Fibroblast of skin of left quadriceps (primary cell): ENCODE measurements around the gene DIO3.
"Not testable (repeated sequence)": the region's sequence is repeated elsewhere in the genome, so short reads cannot be mapped to it uniquely, and the experiment has no call there.

Experiments
- DNase-seq, 2 experiments: peaks; one replicate each; pipeline ENCODE4 v3.0.0-alpha.2; 2013; ENCODE audit warnings: low read depth in 2 of 2

The DIO3 gene

DNA sequence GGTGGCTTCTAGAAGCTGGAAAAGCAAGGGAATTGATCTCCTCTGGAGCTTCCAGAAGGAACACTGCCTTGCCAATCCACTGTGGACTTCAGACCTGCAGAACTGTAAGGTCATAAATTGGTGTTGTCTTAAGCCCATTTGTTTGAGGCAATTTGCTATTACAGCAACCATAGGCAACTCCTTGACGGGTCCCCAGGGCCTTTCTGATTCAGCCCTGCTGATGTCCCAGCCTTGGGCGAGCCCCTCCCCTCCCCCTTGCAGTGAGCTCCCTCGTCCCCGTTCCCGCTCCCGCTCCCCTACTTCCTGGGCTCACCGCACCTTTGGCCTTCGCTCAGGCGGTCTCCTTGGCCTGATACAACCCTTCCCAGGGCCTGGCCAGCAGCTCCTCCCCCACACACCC, 18.9 kb upstream of the DIO3 start:
- no peak for DNase-seq

DNA sequence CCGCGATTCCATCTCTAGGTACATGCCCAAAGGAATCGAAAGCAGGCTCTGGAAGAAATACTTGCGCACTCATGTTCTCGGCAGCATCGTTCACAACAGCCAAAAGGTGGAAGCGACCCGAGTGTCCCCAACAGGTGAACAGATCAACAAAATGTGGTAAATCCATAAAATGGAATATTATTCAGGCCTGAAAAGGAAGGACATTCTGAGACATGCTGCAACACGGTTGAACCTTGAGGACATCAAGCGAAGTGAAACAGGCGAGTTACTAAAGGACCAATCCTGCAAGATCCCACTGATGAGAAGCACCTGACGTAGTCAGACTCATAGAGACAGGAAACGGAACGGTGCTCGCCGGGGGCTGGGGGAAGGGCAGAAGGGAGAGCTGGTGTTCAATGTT, 17.5 kb upstream of the DIO3 start:
- no peak for DNase-seq

GRCh38 chr14:101544550-101544949, 16.7 kb upstream of the DIO3 start:
- no peak for DNase-seq

GRCh38 chr14:101546706-101547105, 14.6 kb upstream of the DIO3 start:
- DNase-seq: no peak

DNA sequence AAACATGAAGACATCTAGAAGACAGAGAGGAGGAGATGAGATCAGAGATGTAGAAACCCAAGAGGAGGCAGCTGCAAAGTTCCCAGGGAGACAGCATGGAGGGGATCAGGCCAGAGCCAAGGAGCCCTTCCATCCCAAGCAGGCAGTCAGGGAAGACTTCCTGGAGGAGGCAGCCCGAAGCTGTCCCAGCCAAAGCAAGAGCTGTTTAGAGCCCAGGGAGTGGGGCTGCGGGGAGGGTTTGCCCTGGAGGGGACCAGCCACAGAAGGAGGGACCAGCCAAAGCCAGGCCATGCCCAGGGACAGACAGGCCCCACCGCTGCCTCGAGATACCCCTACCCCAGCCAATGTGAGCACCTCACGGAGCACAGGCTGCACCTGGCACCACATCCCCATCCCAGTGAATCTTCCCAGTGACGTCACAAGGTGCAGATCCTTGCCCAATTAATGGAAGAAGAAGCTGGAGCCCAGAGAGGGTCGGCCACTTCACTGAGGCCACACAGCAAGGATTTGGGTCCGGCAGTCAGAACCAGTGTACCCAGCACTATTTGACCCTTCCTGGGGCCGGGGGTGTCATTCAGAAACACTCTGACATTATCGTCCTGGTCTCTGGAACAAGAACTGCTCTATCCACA, 14.1 kb upstream of the DIO3 start:
- no peak for DNase-seq

DNA sequence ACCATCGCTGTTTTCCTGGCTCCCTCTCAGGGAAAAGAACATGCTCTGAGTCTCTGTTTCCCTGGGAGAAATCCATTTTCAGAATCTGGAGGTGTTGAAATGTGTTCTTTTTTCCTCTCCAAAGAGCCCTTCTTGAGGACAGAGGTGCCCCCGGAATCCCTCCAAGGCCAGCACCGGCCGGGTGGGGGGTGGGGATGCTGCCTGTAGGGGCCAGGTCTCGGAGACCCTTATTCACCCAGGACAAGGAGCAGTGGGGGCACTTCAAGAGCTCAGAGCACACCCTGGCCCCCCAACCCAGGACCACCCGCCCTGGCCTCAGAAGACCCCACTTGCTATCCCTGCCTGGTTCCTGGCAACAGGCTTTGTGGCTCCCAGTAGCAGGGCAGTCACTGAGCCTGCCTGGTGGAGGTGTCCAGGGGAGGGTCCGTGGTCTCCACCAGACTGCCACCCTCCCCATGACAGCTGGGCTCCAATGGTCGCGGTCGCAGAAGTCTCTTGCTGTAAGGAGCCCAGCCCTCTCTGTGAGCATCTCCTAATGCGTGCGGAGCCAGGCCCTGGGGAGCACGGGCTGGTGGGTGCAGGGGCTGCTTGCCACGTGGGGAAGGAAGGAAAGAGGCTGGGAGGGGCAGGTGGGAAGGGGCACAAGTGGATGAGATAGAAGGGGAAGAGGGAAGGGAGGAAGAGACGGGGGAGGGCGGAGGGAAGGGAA, 13.2 kb upstream of the DIO3 start:
- no peak for DNase-seq

DNA sequence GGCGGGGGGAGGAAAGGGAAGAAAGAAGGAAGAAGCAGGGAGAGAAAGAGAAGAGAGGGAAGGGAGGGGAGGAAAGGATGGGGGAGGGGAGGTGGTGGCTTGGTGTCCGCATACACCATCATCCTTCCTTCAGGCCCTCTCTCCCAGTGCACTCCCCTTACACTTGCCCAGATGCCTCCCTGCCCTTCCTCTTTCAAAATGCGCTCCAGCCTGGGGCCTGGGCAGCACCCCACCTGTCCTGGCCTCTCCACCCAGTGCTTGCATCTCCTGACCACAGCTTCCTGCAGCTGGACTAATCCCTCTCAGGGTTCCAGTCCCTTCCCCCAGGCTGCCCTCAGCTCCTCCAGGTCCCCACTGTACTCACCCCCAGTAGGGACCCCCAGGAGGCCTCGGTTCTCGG, 12.6 kb upstream of the DIO3 start:
- DNase-seq: no peak

DNA sequence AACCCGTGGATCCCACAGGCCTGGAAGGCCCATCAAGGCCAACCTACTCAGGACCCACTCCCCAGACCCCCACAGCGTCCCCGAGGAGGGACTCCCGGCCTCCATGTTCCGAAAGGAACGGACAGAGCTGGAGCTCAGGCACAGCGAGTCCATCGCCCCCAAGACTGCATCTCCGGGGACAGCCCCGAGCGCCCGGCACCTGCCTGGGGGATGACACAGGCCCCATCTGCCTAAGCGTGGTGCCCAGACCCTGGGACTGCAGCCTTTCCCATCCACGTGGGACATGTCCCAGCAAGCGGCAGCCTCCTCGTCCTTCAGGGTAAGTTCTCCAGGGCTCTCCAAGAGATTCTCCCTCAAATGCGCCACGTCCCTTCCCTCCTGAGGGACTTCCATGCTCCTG, 12.1 kb upstream of the DIO3 start:
- DNase-seq: no peak

DNA sequence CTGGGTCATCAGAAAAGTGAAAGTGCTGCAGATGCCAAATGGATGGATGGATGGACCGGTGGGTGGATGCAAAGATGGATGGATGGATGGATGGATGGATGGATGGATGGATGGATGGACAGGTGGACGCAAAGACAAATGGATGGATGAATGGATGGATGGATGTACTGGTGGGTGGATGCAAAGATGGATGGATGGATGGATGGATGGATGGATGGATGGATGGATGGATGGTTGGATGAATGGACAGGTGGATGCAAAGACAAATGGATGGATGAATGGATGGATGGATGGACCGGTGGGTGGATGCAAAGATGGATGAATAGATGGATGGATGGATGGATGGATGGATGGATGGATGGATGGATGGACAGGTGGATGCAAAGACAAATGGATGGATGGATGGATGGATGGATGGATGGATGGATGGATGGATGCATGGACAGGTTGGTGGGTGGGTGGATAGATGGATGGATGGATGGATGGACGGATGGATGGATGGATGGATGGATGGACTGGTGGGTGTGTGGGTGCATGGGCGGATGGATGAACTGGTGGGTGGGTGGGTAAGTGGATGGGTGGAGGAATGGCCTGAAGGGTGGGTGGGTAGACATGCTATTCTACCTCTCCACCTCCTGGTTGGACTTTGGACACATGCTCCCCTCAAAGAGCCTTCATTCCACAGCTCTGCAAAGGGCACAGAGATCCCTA, 10.9 kb upstream of the DIO3 start:
- not testable (repeated sequence) for DNase-seq

GRCh38 chr14:101551729-101552595, 9.3 kb upstream of the DIO3 start:
- no peak for DNase-seq

DNA sequence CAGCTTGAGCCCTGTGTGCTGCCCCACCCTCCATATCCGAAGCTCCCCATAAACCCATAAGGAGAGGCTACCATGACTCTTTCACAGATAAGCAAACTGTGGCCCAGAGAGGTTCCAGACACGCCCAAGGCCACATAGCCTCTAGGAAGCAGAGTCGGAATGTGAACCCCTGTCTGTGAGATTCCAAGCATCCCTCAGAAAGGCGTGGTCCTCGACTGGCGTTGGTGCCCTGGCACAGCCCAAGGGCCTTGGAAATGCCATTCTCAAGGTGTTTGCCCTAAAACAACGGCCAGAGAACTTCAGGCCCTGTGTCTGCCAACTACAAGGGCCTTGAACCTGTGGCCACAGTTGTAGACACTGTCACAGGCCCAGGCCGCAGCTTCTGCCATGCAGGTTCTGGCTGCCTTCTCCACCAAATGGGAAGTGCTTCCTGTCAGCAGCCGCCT, 8.5 kb upstream of the DIO3 start:
- DNase-seq: no peak

DNA sequence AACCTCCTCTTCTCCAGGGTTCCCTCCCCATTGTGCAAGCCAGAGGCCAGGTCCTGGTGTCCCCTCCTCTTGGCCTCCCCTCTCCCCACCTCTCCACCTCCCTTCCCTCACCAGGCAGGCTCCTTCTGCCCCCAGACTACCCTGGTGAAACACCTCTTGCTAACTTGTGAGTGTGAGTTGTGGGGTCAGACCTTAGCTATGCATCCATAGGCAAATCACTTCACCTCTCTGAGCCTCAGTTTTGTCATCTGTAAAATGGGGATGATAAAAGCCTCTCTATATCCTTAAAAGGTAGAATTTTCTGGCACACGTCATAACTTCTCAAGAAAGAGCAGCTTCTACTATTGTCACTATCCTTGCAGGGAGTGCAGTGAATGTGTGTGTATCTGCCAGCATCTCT, 7.9 kb upstream of the DIO3 start:
- no peak for DNase-seq

GRCh38 chr14:101553931-101554330, 7.4 kb upstream of the DIO3 start:
- DNase-seq: no peak

- no peak for DNase-seq
These were observed 6.2 kb upstream of the DIO3 start for GRCh38 chr14:101554991-101555668.

- DNase-seq: not testable (repeated sequence)
These were observed 5.6 kb upstream of the DIO3 start for GRCh38 chr14:101555669-101556043.

DNA sequence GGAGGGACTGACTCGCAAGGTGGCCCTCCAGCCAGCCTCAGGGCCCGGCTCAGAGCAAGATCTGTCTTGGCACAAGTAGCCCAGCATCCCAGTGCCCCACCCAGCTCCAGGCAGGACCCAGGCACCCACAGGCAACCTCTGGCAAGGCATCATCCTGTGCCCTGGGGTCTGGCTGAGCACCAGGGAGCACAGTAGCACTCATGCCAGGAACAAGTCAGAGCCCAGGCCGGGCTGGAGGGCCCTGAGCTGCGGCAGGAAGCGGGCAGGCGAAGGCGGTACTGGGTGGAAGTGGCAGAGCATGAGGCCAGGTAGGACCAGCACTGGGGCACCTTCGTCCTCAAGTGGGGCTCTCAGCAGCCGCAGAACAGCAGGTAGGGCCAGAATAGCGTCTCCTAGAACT, 5.2 kb upstream of the DIO3 start:
- no peak for DNase-seq

DNA sequence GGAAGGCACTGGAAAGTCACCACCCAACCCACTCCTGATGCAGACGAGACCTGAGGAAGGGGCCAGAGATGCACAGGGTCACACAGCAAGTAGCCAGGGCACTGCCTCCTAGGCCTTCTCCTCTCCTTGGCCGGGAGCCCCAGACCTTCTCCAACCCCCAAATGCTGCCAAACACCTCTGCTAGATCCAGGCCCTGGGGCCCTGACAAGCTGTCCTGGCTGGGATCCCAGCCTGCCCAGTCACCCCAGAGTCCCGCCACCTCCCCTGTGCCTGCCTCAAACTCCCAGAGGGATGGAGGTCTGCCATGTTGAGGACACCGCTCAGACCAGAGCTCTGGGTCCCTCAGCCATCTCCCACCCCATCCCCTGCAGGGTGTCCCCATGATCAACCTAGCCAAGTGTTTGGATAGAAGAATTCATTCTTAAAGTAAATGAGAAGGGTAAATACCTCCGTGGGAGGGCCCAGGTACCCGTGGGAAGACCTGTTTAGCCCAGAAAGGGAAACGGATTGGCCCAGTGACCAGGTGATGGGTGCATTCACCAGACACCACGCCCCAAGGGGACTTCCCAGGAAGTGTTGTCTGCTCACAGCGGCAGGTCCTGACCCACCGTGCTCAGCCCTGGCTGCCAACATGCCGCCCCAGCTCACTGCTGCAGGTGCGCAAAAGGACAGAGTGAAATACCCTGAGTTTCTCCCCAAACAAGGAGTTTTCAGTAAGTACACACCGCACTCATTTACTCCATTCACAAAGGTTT, 4.6 kb upstream of the DIO3 start:
- DNase-seq: no peak

- DNase-seq: no peak
These were observed 4.0 kb upstream of the DIO3 start for GRCh38 chr14:101557321-101557695.

DNA sequence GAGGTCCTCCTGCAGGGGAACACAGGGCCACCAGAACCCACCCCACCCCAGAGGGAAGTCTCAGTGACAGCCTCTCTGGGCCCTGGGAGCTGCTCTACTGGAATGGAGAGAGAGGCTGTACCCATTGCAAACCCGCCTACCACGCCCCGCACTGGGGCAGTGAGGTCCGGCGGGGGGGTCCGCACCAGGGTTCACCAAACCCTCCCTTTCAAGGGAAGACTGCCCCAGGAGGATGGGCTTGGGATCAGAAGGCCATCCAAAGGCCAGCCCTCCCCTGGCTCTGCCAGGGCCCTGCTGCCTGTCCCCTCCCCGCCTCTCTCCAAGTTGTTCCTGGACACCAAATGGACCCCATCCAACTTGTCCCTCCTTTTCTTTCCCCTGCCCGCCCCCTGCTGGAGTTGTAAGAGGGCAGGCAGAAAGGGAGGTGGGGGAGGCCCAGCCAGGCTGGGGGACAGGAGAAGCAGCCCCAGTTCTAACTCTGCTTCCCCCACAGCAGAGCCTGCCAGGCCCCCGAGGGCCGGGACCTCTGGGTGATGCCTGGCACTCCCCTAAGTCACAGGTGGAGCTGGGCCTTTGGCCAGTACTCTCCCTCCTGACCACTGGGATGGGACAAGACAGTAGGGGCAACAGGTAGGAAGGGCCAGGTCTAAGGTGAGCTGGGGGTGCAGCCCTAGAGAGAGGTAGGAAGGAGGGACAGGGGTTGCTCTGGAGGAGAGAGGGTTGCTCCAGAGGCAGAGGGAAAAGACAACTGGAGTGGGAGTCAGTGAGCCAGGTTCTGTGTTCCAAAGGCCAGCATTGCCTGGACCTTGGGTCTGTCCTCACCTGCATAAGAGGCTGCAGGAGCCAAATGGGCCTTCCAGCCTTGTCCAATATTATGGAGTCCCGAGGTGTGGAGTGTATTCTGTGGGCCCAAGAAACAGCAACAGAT, 3.2 kb upstream of the DIO3 start:
- DNase-seq: no peak

GRCh38 chr14:101558739-101559240, 2.5 kb upstream of the DIO3 start:
- DNase-seq: no peak
